ENCODE measurements around the gene CYP46A1.

The CYP46A1 gene

GRCh38 chr14:99731547-99732435 is 47.7 kb downstream of the CYP46A1 start:
- DNase-seq = no peak

- no peak for DNase-seq
Measured at GRCh38 chr14:99732436-99733210, 48.5 kb downstream of the CYP46A1 start.

- DNase-seq = no peak
Measured at GRCh38 chr14:99733211-99733539, 49.1 kb downstream of the CYP46A1 start.

- no peak for DNase-seq
Measured at GRCh38 chr14:99733540-99734405, 49.7 kb downstream of the CYP46A1 start.

- DNase-seq = no peak
Measured at GRCh38 chr14:99734406-99735051, 50.4 kb downstream of the CYP46A1 start.

GRCh38 chr14:99735189-99736135 is 51.4 kb downstream of the CYP46A1 start:
- DNase-seq = no peak

GRCh38 chr14:99736603-99737371 is 52.7 kb downstream of the CYP46A1 start:
- DNase-seq = no peak

GRCh38 chr14:99737451-99737951 is 53.4 kb downstream of the CYP46A1 start:
- peak; percentile 79 for DNase-seq

GRCh38 chr14:99737956-99738667 is 54.0 kb downstream of the CYP46A1 start:
- no peak for DNase-seq

- DNase-seq = no peak
Measured at GRCh38 chr14:99740411-99740810, 56.3 kb downstream of the CYP46A1 start.

- DNase-seq = no peak
Measured at GRCh38 chr14:99741227-99741976, 57.3 kb downstream of the CYP46A1 start.

- DNase-seq = no peak
Measured at GRCh38 chr14:99742074-99742473, 58.0 kb downstream of the CYP46A1 start.

GRCh38 chr14:99742509-99743487 is 58.7 kb downstream of the CYP46A1 start:
- no peak for DNase-seq

- no peak for DNase-seq
Measured at GRCh38 chr14:99744199-99744872, 60.2 kb downstream of the CYP46A1 start.

- DNase-seq = no peak
Measured at GRCh38 chr14:99744873-99745224, 60.8 kb downstream of the CYP46A1 start.

GRCh38 chr14:99745307-99745951 is 61.3 kb downstream of the CYP46A1 start:
- DNase-seq = no peak

- DNase-seq = no peak
Measured at GRCh38 chr14:99747167-99747566, 63.1 kb downstream of the CYP46A1 start.

Data from hematopoietic multipotent progenitor cell treated with erythropoietin and hydrocortisone succinate and interleukin-3 and kit ligand, for 8 days (in vitro differentiated cells).